Adrenal gland (tissue), 19 donors: Measurements from ENCODE around the gene MRGPRX1. TPM values are rescaled to one million over a fixed set of nuclear protein-coding genes. Genes with fewer than 3 reads are reported as not detected.

Source experiments
- DNase-seq, 7 donors: peaks; one replicate each; pipeline ENCODE4 v3.0.0-alpha.2; 2019 to 2020
- H3K27ac ChIP-seq, 5 donors: fragments of 200-600 bp; sonication (generic) in 4 of 5; 1 replicate in 3 of 5; 2 replicates in 2 of 5; pipeline versions ENCODE4 v1.5.1 to v1.8.0; 2016 to 2020; ENCODE audit warnings: mild to moderate bottlenecking in 1 of 5
- H3K27me3 ChIP-seq: fragments of 200-600 bp; 2 replicates; pipeline ENCODE4 v1.8.0; 2021
- H3K36me3 ChIP-seq, 2 donors: fragments of 200-600 bp; replicated peaks in 1 of 2; 1 replicate in 1 of 2; 2 replicates in 1 of 2; pipeline versions ENCODE4 v1.5.1 to v1.8.0; 2018 to 2022
- H3K4me1 ChIP-seq, 2 donors: fragments of 200-600 bp; replicated peaks in 1 of 2; 1 replicate in 1 of 2; 2 replicates in 1 of 2; pipeline versions ENCODE4 v1.5.1 to v1.8.0; 2018 to 2021
- H3K4me3 ChIP-seq, 4 donors: fragments of 200-600 bp; sonication (generic) in 3 of 4; one replicate each; pipeline ENCODE4 v1.5.1; 2016 to 2018
- H3K9me3 ChIP-seq, 3 donors: fragments of 200-600 bp; sonication (generic) in 1 of 3; replicated peaks in 1 of 3; 1 replicate in 2 of 3; 2 replicates in 1 of 3; pipeline versions ENCODE4 v1.5.1 to v1.8.0; 2016 to 2021
- CTCF ChIP-seq, 6 experiments: fragments of 450-650 bp in 4 of 6; fragments of 200-600 bp in 2 of 6; sonication (generic) in 1 of 6; IDR thresholded peaks; 1 replicate in 5 of 6; 2 replicates in 1 of 6; pipeline versions ENCODE4 v1.5.1 to v1.8.0; 2016 to 2021; ENCODE audit warnings: antibody characterized with exemption in 6 of 6, mild to moderate bottlenecking in 2 of 6, moderate library complexity in 1 of 6
- POLR2A ChIP-seq, 2 donors: fragments of 450-650 bp; IDR thresholded peaks; one replicate each; pipeline ENCODE4 v1.6.1; 2017; ENCODE audit warnings: antibody characterized with exemption in 2 of 2, mild to moderate bottlenecking in 2 of 2, moderate library complexity in 1 of 2
- WGBS, 4 donors: extraction: QIAGEN DNeasy Blood & Tissue Kit in 2 of 4; methylation state at CpG; one replicate each; pipeline versions ENCODE4 v1.1.5 to v1.1.7; 2013 to 2017; 5-methylcytosine and 5-hydroxymethylcytosine counted together
- intact Hi-C, 2 donors: fragments of 100-400 bp; cut with DNase I; formaldehyde crosslinking; loops; one replicate each; pipeline versions ENCODE4 v1.14.1 to v1.15.0; 2022 to 2023
- long read RNA-seq, 10 donors: library from polyadenylated mRNA in 3 of 10; unstranded in 2 of 10; stranded (forward) in 1 of 10; transcript quantifications; one replicate each; pipeline ENCODE4 v2.0.0 and lab custom pipeline, GENCODE V29; 2021 to 2026
- polyA plus RNA-seq, 3 donors: library from polyadenylated mRNA; stranded (reverse); fragments of 200-250 nt in 2 of 3; fragments of 350-450 nt in 1 of 3; fragmentation: Illumina TruSeq in 1 of 3; extraction: RNeasy Lipid Tissue Mini Kit (QIAGEN cat#74804) in 1 of 3; gene quantifications; one replicate each; pipeline ENCODE4 v1.2.3, GENCODE V29; 2013 to 2014
- total RNA-seq, 9 donors: library from RNA; depleted of rRNA in 4 of 9; stranded (reverse); fragments of >200 nt in 4 of 9; fragments of 120-200 nt in 1 of 9; fragmentation: NEBNext Ultra II Directional in 1 of 9; extraction: Animal tissue kit (Norgen Biotek cat#: 25700) in 1 of 9; gene quantifications; one replicate each; pipeline versions ENCODE4 v1.1.0 to v1.2.4, GENCODE V29; 2013 to 2023
- donor health status: healthy with polysubstance abuse.
- donor health status: Bipolar disorder and iron deficiency.
- donor health status: DM: yes; HTN: yes; CAD: no.
- donor health status: DM: no; HTN: no; CAD: no.
- donor health status: DM: no; HTN: no; CAD: no.
- donor health status: DM: yes; HTN: yes; CAD: no.

The MRGPRX1 gene
- total RNA-seq: not detected
- polyA plus RNA-seq: not detected
- long read RNA-seq, donor 1: 0 reads
- long read RNA-seq, donor 2: 0 reads
- long read RNA-seq, donor 3: 0 reads
- long read RNA-seq, donor 4: 0 reads
- long read RNA-seq, donor 5: 0 reads
- long read RNA-seq, donor 6: 0 reads
- long read RNA-seq, donor 7: 0 reads
- long read RNA-seq, donor 8: 0 reads
- long read RNA-seq, donor 9: 0 reads
- long read RNA-seq, donor 10: 0 reads

DNA sequence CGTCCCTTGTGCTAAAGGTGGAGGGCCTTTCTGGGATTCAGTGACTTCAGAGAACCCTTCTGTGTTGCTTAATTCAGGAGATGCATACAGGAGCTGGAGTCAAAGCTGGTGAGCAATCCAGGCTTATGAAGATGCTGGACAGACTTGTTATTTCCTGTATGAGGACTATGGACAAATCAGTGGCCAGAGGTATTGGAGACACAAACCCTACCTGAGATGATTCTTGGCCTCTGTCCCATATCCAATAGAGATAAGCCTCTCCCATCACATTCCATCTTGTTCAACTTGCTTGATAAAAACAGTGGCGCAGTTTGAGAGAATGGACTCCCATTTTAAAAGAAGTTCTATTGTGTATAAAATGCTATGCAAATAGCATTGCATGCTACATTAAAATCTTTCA is at the start of gene MRGPRX1:
TSS of gene MRGPRX1 (minus strand) at position 101 of the 400 bp plus-strand sequence. CDS start 4,630 bp downstream, outside the sequence.
- no peak for DNase-seq
- TF ChIP-seq POLR2A (IDR thresholded peaks at IDR 0.05): no peak
- TF ChIP-seq CTCF (IDR thresholded peaks at IDR 0.05): no peak
- H3K9me3 ChIP-seq: no peaks in the 10 kb centered on the region
- WGBS, 4 donors: 52 to 69% (median 64%) methylated on average over 2 of the region's 2 CpGs
- no peak within 1 kb of the TSS for H3K27ac ChIP-seq
- H3K4me3 ChIP-seq: no peak within 1 kb of the TSS
- H3K36me3 ChIP-seq: no peaks in the 10 kb centered on the region
- intact Hi-C loops: no loop called here
- H3K27me3 ChIP-seq: no peaks in the 10 kb centered on the region
- H3K4me1 ChIP-seq: no peaks in the 10 kb centered on the region

- no peak overlapping the region for H3K4me3 ChIP-seq
- no peaks in the 10 kb centered on the region for H3K27me3 ChIP-seq
- 64 to 71% (median 67%) methylated on average over 9 of the region's 9 CpGs for WGBS, 4 donors
- H3K36me3 ChIP-seq: no peaks in the 10 kb centered on the region
- H3K9me3 ChIP-seq: no peaks in the 10 kb centered on the region
- no peak overlapping the region for H3K27ac ChIP-seq
- intact Hi-C loops: no loop called here
- TF ChIP-seq POLR2A (IDR thresholded peaks at IDR 0.05): no peak
- no peak for TF ChIP-seq CTCF (IDR thresholded peaks at IDR 0.05)
- H3K4me1 ChIP-seq: no peaks in the 10 kb centered on the region
- DNase-seq: no peak
Observed at GRCh38 chr11:18987454-18988231, 48.4 kb upstream of the MRGPRX1 start.

DNA sequence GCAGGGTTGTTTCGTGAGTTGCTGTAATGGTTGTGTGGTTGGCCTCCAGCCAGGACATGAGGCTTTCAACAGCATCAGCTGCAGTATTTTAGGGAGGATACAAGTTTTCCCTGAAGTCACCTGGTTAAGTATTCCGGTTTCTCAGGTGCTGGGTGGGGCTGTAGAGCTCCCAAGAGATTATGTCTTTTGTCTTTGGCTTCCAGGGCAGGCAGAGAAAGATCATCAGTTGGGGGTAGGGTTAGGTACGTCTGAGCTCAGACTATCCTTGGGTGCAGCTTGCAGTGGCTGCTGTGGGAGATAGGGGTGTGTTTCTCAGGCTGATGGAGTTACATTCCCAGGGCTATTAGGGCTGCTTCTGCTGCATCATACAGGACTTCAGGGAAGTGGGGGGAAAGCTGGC is 47.5 kb upstream of the MRGPRX1 start:
- no peak for TF ChIP-seq CTCF (IDR thresholded peaks at IDR 0.05)
- no peak for TF ChIP-seq POLR2A (IDR thresholded peaks at IDR 0.05)
- Histone ChIP-seq H3K27me3 (no peaks in the 10 kb centered on the region), H3K27ac (no peak overlapping the region), H3K4me3 (no peak overlapping the region), H3K9me3 (no peaks in the 10 kb centered on the region), H3K36me3 (no peaks in the 10 kb centered on the region), H3K4me1 (no peaks in the 10 kb centered on the region)
- intact Hi-C loops: no loop called here
- 35 to 44% (median 43%) methylated on average over 2 to 3 of the region's 3 CpGs for WGBS, 4 donors
- DNase-seq: no peak

DNA sequence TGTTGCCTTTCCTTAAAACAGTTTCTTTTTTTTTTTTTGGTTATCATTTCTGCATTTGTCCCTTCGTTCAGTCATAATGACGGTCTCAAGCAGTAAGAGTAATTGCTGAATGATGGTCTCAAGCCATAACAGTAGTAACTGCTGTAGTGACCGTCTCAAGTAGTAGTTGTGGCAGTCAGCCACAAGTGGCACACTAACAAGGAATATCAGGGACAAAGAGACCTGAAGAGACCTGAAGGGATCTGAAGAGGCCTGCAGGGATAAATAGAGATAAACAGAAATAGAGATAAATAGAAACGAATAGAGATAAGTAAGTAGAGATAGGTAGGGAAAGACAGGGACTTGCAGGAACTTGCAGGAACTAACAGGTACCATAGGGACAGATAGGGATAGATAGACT is 42.7 kb upstream of the MRGPRX1 start:
- H3K4me1 ChIP-seq: no peaks in the 10 kb centered on the region
- DNase-seq: no peak
- no peaks in the 10 kb centered on the region for H3K9me3 ChIP-seq
- H3K4me3 ChIP-seq: no peak overlapping the region
- H3K27me3 ChIP-seq: no peaks in the 10 kb centered on the region
- intact Hi-C loops: no loop called here
- no peak overlapping the region for H3K27ac ChIP-seq
- 63 to 78% (median 66%) methylated on average over 4 of the region's 4 CpGs for WGBS, 4 donors
- no peak for TF ChIP-seq CTCF (IDR thresholded peaks at IDR 0.05)
- TF ChIP-seq POLR2A (IDR thresholded peaks at IDR 0.05): no peak
- no peaks in the 10 kb centered on the region for H3K36me3 ChIP-seq
